CD4-positive, alpha-beta T cell treated with Interleukin-4 for 1 hour (primary cell): Measurements from ENCODE around the gene PLPP4.

ENCODE experiments used
- DNase-seq, 2 donors: peaks; one replicate each; pipeline ENCODE4 v3.0.0-alpha.2; 2020 to 2022

Gene PLPP4

DNA sequence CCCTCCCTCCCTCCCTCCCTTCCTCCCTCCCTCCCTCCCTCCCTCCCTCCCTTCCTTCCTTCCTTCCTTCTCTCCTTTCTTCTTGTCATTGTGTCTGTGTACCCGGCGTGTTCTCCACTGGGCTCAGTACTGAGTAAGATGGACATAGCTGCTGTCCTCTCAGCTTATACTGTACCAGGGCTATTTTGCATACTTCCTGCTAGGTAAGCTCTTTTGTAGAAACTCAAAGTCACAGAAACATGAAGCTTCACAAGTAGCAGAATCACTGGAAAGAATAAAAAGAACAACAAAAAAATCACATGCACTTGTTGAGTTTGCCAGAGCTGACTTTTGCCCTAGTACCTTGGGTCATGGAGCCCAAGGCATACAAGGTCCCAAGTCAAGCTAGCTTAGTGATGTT is 125.7 kb downstream of the PLPP4 start:
- no peak for DNase-seq

DNA sequence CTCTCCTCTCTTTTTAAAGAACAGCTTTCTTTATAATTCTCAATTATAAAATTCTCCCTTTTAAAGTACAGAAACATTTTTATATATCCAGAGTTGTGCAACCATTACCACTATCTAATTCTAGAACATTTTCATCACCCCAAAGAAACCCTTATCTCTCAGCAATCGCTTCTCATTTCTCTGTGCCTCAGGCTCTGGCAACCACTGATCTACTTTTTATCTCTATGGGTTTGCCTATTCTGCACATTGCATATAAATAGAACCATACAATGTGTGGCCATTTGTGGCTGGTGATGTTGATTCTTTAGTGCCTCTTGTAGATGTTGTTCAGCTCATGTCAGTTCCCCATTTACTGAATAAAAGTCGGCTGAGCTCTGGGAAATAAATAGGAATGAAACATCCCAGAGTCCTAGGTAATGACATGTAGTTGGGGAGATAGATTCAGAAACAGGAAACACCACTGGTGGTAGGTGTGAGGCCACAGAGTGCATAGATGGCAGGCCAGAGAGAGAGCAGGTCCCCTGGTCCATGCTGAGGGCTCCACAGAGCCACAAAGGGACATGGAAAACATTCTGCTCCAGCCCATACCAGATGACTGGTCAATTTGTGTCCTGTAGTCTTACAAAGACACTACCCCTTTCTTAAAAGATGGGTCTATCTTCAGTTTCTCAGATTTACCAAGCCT is 126.5 kb downstream of the PLPP4 start:
- no peak for DNase-seq

DNA sequence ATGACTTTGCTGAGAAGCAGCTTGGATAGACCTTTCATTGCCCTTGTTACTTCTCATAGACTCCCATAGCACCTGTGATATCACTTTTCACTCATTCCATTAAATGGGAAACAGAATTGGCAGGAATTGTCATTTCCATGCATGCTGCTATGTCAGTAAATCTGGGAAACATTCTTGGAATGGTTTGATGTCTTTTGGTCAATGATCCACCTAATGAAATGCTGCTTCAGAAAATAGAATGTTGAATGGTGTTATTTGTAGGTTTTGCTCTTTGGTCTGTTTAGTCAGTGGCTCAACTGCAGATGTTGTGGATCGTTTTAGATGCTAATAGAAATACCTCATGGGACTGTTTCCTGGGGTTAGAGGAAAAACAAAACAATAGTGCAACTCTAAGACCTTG is 127.8 kb downstream of the PLPP4 start:
- no peak for DNase-seq

DNA sequence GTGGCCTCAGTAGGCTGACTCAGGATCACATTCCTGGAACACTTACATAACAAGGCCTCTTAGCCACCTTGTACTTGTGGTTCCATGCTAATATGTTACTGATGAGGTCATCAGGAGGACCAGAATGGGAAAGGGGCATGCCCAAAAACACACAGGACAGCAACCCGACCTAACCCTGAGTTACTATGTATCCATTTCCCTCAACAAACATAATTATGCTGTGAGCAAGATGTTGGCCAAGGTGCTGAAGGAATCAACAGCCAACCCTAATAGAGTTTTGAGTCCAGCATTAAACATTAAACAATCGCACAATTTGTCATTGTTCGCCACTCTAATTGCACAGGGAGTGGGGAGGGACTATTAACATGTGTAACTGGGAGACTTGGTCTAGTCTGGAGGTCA is 129.4 kb downstream of the PLPP4 start:
- no peak for DNase-seq

DNA sequence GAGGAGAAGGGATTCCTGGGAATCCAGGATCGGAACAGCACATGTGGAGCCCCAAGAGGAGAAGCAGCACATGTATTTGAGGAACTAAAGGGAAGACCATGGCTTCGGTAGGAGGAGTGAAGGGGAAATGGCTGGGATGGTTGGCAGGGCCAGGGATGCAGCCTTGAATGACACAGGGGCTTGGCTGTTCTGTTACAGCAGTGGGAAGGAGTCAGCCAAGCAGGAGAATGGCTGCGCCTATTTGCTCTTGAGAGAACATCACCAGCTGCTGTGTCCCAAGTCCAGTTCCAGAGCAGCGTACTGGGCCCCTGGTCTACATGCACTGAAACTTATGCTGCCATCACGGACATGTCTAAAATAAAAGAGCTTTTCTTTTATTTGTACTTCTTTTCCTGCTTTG is 130.0 kb downstream of the PLPP4 start:
- DNase-seq = no peak

DNA sequence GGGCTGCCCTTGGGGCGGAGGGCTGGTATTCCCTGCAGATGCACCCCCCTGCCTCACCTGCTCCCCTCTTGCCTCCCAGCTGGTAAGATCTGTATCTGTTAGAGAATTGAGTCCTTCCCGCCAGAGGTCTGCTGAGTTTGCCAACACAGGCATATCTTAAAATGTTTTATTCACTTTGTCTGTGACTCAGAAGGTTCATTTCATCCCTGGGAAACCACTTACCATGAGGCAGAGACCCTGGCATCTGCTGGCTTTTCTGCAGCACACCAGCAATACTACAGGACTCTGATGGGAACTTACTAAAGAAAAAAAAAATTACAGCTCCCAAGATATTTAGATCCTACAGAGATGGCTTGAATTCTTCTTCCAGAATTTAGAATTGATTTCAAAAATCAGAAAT is 131.3 kb downstream of the PLPP4 start:
- no peak for DNase-seq

DNA sequence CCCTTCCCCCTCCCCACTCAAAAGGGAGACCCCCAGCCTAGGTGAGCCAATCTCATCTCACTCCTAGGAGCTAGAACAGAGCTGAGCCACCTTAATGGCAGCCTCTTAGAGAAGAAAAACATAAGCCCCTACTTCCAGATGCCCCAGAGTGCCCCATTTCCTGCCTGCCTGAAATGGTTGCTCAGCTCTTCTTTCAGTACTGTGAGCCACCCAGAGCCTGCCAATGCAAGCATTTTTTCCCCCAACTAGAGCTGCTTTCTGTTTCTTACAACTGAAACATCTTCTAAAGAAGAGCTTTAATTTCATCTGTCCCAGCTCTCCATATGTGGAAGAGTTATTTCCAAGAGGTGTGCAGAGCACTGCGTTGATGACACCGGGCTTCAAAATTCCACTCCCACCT is 136.7 kb downstream of the PLPP4 start:
- DNase-seq = no peak

DNA sequence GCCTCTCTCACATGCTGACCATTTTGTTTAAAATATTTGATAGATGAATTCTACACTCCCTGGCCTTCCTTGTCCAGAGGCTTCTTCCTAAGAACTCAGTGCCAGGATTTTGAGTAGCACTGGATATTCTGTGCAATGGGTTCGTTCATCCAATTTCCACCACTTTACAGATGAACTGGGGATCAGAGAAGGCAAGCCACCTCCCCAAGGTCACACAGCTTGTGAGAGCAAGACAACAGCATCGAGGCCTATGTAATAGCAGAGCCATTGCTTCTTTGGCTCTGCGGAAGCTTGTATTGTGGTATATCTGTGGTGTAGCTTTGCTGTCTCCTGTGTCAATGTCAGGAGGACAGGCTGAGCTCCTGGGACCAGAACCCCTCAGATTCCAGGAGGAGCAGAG is 140.9 kb downstream of the PLPP4 start:
- DNase-seq = no peak

DNA sequence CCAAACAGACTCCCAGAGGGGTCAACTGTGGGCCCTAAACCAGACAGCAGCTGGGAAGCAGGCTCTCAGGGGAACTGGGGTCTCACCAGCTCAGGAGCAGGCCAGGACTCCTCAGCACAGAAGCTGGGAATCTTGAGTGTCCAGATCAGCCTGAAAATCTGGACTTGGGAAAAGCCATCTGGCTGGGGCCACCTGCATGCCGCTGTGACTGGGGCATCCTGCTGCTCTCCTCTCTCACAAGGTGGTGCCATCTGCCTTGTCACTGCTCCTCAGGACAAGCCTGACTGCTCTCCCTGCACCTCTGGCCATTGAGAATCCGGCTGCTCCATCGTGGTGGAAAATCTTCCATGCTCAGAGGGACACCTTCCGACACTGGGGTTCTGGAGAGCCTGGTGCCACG is 141.4 kb downstream of the PLPP4 start:
- no peak for DNase-seq

DNA sequence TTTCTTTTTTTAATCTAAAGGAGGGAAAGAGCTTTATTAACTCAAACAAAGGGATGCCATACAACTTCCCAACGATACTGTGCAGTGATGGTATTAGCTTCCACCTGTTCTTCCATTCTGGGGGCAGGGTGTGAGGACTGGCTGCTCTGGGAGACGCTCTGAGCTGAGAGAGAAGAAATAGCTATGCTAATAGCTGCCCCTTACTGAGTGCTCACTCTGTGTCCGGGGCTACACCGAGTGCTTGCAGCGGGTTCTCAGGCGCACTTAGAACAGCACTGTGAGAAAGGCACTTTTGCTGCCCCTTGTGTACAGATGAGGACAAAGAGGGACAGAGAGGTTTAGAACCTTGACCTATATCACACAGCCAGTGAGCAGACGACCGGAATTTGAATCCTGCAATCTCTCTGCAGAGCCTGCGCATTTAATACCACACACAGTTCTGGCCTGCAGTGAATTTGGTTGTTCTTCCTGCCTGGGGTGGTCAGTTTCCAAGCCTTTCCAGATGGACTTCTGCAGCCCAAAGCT is 142.2 kb downstream of the PLPP4 start:
- no peak for DNase-seq

DNA sequence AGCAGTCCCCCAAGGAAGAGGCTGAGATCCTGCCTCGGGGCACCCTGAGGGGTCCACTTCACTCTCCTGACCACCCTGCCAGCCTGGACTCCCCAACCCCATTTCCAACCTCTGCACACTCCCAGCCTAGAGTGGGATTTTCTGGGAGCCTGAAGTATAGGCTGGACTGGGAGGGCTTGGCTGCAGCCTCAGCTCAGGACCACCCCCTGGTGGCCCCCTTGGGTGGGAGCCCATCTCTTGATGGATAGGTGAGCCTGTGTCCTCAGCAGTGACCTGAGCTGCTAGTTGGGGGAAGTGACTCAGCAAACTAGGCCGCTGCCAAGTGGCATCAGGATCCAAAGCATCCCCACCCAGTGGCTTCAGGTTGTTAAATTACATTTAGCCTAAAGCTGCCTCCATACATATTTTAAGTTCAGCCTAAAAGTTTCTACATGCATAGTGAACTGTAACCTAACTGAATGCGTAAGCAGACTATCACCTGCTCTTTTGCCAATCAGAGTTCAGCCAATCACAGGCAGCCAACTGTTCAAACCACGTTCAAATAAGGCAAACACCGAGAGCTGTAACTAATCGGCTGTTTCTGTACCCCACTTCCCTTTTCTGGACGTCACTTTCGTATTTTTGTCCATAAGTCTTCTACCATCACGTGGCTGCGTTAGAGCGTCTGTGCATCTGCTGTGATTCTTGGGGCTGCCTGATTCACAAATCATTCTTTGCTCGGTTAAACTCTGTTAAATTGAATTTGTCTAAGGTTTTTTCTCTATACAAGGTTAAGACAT is 144.0 kb downstream of the PLPP4 start:
- peak in 1 of 2 donors; percentile 20 for DNase-seq

DNA sequence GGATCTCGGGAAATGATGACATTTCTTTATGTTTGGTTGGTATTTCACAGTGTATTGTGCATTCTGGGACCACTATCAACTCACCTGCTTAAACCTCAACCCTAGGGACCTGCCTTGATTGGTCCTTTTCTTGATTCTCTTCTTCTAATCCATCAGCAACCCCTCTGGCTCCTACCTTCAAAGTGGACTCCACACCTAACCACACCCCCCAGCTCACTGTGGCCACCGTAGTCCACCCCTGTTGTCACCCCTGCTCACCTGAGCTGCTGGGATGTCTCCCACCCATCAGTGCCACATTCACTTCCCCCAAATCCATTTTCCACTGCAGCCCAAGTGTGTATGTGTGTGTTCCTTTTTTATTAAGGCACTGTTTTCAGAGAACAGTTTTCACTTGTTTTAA is 145.0 kb downstream of the PLPP4 start:
- DNase-seq = no peak

DNA sequence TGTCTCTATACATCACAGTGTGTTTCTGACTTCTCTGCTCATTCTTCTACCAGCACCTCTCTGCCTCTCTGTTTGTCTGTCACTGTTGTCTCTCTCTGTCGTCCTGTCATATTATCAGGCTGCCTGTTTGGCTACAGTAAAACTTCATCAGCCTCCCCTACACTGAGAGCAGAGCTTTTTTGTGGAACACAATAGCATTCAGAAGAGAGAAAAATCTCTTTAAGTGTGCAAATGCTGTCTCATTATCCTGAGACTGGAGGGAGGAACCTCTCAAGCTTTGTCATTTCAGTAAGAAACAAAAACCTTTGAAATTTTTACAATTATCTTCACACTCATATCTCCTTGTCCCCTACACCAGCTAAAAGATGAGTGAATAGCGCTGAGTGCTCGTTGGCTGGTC is 148.4 kb downstream of the PLPP4 start:
- DNase-seq = no peak

DNA sequence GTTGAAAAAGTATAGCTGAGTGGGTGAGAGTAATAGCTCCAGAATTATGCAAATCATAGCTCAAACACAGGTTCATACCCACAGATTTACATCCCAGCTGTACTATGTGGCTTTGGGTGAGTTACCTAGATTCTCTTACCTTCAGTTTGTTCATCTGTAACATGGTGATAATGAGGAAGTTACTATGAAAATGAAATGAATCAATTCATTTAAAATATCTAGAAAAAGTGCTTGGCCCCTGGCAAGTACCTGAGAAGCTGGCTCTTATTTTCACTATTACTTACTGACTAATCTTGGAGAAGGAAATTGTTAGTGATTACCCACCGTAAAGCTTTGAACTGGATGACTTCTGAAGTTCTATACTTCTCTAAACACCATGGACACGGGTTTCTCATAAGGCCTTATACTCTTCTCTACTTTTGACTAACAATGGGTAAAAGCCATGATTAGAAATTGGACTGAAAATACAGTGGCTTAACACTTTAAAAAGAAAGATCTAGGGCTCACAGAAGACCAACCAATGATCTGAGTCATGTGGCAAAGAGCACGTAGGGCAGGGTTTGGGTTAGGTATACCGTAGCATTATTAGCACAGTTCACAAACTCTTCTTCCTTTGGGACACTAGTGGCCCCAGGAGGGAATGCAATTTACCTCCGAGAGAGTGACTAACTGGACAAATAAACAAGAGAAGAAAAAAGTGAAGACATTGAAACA is 149.2 kb downstream of the PLPP4 start:
- no peak for DNase-seq

DNA sequence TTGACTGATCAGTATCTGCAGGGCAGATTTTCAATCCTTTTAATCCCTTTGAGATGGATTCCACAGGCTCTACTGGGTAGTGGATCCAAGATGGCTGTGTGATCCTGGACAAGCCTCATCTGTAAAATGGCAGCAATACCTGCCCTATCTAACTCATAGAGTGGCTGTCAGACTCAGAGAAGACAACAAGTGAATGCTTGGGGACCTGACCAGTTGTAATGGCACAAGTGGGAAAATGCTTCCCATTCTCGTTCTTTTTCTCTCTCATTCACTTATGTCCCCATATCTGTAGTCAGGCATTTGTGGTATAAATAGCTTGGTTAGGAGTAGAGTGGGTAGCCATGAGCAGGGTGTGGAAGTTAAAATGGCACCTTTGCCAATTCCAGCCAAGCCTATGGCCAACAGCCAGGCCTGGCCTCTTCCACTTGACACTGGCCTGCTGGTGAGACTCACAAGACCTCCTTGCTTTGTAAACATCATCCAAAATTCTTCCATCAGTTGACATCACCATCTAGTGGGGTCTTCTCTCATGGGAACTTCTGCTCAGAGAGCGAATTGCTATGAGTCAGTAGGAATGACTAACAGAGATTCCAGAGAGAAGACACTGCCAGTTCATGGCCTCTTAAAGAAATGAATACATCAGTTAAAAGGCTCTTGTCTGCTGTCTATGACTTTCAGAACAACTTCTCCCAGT is 150.1 kb downstream of the PLPP4 start:
- DNase-seq = no peak

DNA sequence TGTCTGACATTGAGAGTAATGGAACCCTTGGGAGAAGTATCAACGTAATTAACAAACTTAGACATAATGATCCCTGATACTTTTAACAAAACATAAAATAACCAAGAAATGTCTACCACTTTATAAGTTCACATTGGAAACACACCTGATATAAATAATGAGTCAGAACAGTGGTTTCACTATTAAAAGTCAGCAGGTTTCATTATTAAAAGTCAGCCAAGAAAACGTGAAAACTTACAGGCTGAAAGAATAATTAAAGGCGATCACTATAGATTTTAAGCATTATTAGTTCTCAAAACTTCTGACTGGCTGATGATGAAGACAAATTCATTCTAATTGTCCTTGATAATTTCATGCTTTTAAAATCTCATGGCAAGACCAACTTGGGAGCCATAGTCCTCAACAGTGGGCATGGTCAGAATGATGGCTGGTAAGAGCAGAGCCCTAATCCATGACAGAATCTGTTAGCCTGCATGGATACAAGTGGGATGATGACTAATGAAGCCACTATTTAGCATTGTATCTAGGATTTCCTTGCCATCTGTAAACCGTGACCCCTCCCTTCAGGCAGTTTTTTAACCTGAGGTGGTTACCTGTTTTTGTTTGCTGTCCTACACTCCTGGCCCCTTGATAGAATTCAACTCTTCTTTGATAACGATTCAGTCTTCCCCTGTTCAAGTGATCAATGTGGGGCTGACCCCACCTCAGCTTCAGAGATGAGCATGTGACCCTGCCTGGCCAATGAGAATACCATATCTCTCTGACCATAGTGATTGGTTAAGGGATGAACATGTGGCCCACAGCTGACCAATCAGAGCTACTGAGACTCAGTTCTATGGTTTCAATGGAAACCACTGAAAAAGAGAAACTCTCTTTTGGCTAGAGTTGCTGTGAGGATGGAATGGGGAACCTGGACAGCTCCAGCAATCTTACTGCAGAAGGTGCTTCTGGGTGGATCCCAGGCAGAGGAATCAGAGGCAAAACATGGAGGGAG is 151.0 kb downstream of the PLPP4 start:
- DNase-seq = no peak

DNA sequence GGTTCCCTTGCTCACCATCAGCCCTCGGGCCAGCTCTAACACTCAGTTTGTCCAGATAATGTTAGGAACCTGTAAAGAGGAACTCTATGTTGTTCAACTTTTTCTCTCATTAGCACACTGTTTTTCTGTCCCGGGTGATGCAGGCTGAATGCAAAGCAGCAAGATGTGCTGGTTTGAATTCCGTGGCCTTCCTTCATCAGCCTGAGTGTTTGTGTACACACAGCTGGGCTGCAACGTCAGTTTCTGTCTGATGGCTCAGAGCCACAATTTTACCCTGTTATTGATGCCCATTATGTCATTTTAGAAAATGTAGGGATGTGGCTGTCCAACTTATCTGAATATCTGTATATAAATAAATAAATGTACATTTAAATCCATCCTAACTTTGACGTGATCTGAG is 152.0 kb downstream of the PLPP4 start:
- DNase-seq = no peak

DNA sequence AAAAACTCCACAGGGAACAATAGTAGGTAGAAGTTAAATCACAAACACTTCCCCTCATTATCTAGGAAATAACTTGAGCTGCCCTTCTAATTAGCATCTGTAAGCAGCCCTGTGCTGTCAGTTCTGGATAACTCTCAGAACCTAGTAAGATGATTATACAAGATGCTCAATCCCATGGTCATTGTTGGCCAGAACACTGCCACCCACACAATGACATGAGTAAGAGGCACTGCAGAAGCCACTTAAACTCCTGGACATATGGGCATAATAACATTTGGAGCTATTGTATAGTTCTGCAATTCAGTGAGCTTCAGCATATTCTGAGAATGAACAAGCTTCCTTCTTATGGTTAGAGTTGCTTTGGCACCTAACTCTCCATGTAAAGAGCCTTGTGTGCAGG is 153.8 kb downstream of the PLPP4 start:
- DNase-seq = no peak

DNA sequence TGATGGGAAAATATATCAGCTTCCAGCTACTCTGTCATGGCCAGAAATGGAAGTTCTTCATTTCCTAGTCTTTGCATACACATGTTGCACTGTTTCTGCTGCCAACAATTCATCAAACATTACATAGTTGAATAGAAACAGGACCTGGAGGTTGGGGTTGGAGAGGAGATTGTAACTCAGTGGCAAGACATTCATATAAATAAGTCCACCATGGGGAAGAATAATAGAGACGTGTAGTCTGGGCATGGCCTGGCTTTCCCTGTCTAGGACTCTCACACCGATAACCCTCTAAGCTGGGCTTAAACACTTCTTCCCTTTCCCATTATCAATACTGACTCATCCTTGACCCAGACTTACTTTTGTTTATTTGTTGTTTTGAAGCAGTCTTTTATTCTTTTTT is 155.7 kb downstream of the PLPP4 start:
- DNase-seq = no peak

DNA sequence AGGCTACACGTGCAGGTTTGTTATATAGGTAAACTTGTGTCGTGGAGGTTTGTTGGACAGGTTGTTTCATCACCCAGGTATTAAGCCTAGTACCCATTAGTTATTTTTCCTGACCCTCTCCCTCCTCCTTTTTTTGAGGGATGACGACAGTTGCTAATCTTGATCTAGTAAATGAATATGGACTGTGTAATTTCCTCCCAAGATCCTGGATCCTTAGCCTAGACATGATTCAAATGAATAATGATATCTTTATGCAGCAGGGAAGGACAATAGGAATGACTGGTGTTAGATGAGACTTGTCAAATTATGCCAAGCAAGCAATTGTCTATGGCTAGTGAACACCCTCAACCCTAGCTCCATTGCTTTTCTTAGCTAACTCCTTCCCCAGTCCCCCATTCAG is 156.2 kb downstream of the PLPP4 start:
- no peak for DNase-seq

DNA sequence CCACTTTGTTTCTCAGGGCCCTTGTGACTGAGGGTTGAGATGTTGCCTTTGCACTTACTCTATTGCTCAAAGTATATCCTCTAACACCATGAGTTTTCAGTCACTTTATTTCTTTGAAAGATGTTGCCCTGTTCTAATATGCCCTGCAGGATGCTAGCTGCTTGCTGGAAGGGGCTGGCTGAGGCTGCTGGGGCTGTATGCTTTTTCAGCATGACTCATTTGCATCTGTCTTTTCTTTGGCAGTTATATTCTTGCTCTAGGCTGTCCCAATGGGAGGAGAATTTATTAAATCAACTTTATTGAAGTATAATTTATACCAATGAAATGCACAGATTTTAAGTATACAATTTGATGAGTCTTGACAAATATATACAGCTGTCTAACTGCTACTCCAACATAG is 157.7 kb downstream of the PLPP4 start:
- no peak for DNase-seq

DNA sequence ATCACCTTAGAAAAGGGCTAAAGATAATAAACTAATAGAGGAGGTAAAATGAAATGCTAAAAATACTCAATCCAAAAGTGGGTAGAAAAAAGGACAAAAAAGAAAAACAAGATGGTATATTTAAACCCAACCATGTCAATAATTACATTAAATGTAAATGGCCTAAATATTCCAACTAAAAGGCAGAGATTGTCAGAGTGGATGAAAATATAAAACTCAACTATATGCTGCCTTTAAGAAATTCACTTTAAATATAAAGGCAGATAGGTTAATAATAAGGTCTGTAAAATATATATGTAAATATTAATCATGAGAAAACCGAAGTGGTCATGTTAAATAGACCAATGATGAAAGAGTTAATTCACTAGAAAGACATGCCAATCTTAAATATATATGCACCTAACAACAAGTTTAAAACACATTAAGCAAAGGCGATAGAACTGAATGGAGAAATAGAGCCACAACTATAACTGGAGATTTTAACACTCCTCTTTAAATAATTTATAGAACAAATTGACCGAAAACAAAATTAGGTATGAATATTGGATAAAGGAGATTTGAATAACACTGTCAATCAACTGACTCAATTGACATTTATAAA is 159.4 kb downstream of the PLPP4 start:
- DNase-seq = no peak
